HCT116 (cell line): ENCODE data around the gene OTUB2. TPM values are rescaled to one million over a fixed set of nuclear protein-coding genes. Genes with fewer than 3 reads are reported as not detected.

Source experiments
- ATAC-seq: fragments of 200-7000 bp; cut with Tn5 transposase; 2 replicates; pipeline ENCODE4 v1.9.1; 2020; ENCODE audit warnings: mild to moderate bottlenecking, moderate library complexity
- BruUV-seq: library from RNA; stranded (reverse); fragments of 400-500 nt; replicated peaks from 2 replicates; lab custom pipeline; 2021; lab: Mats Ljungman, UMichigan
- CTCF ChIA-PET: fragments of 300-600 bp; sonication (Branson Sonifier 250); formaldehyde crosslinking; loops from one replicate; lab custom pipeline; 2021; ENCODE audit warnings: antibody characterized with exemption; lab: Charles Lee
- POLR2A ChIA-PET: fragments of 300-600, 350-600 bp; sonication (Branson Sonifier 250); formaldehyde crosslinking; loops from one replicate; lab custom pipeline; 2021; ENCODE audit warnings: antibody characterized with exemption; lab: Charles Lee
- RAD21 ChIA-PET, 2 experiments: fragments of 300-600 bp; sonication (Branson Sonifier 250); formaldehyde crosslinking; loops; one replicate each; lab custom pipeline; 2023; ENCODE audit warnings: low total read pairs in 2 of 2; ENCODE audit not compliant: uncharacterized antibody in 2 of 2, unreplicated experiment in 2 of 2, low non-redundant PET in 1 of 2; lab: Charles Lee
- DNase-seq: peaks from one replicate; pipeline ENCODE4 v3.0.0-alpha.2; 2010; ENCODE audit warnings: low read depth, low spot score
- H2AFZ ChIP-seq: fragments of 200-600 bp; shearing (Covaris generic), sonication (generic); 2 replicates; pipeline ENCODE4 v1.6.1; 2017; ENCODE audit warnings: low read depth, mixed run types, mixed read lengths, antibody characterized with exemption, low read length; ENCODE audit not compliant: poor library complexity, severe bottlenecking
- H3K27ac ChIP-seq: 2 replicates; pipeline ENCODE4 v1.5.1; 2012; ENCODE audit warnings: low read depth, low read length
- H3K27me3 ChIP-seq: fragments of 200-600 bp; sonication (generic); 2 replicates; pipeline ENCODE4 v1.6.1; 2016; ENCODE audit warnings: mixed run types, low read length, mixed read lengths; ENCODE audit not compliant: insufficient read depth
- H3K36me3 ChIP-seq, 2 experiments: fragments of 200-500 bp in 1 of 2; fragments of 200-600 bp in 1 of 2; sonication (Bioruptor generic) in 1 of 2; sonication (generic) in 1 of 2; 2 replicates each; pipeline versions ENCODE4 v1.5.1 to v1.6.1; 2014 to 2016; ENCODE audit warnings: low read length in 2 of 2, inconsistent platforms in 1 of 2, mixed read lengths in 1 of 2, mixed run types in 1 of 2; ENCODE audit not compliant: insufficient read depth in 2 of 2, control insufficient read depth in 1 of 2
- H3K4me1 ChIP-seq, 2 experiments: fragments of 200-600 bp in 1 of 2; sonication (generic) in 1 of 2; 2 replicates each; pipeline versions ENCODE4 v1.5.1 to v1.6.1; 2012 to 2017; ENCODE audit warnings: low read length in 2 of 2, inconsistent platforms in 1 of 2, mild to moderate bottlenecking in 1 of 2, mixed read lengths in 1 of 2, mixed run types in 1 of 2, moderate library complexity in 1 of 2; ENCODE audit not compliant: insufficient read depth in 2 of 2, control insufficient read depth in 1 of 2
- H3K4me2 ChIP-seq: fragments of 200-600 bp; sonication (generic); 2 replicates; pipeline ENCODE4 v1.6.1; 2017; ENCODE audit warnings: mixed run types, low read length, mixed read lengths
- H3K4me3 ChIP-seq, 2 experiments: fragments of 200-600 bp in 1 of 2; sonication (generic) in 1 of 2; replicated peaks in 1 of 2; 2 replicates each; pipeline ENCODE4 v1.5.1; 2011 to 2016; ENCODE audit warnings: low read length in 2 of 2, control low read depth in 1 of 2, low read depth in 1 of 2, mild to moderate bottlenecking in 1 of 2, mixed read lengths in 1 of 2, mixed run types in 1 of 2
- H3K79me2 ChIP-seq: fragments of 200-600 bp; sonication (generic); 2 replicates; pipeline ENCODE4 v1.6.1; 2017; ENCODE audit warnings: mild to moderate bottlenecking, mixed run types, low read length, moderate library complexity, mixed read lengths; ENCODE audit not compliant: insufficient read depth
- H3K9ac ChIP-seq: fragments of 200-600 bp; sonication (generic); 2 replicates; pipeline ENCODE4 v1.6.1; 2016; ENCODE audit warnings: low read length, mixed read lengths
- H3K9me2 ChIP-seq: fragments of 200-600 bp; sonication (generic), shearing (Covaris generic); 2 replicates; pipeline ENCODE4 v1.6.1; 2017; ENCODE audit warnings: mixed run types, mild to moderate bottlenecking, moderate library complexity; ENCODE audit not compliant: insufficient read depth
- H3K9me3 ChIP-seq, 2 experiments: fragments of 200-500 bp in 1 of 2; fragments of 200-600 bp in 1 of 2; sonication (Bioruptor generic) in 1 of 2; sonication (generic) in 1 of 2; 2 replicates each; pipeline ENCODE4 v1.6.1; 2014 to 2017; ENCODE audit warnings: low read length in 2 of 2, mixed read lengths in 2 of 2, inconsistent platforms in 1 of 2, low read depth in 1 of 2, mild to moderate bottlenecking in 1 of 2, mixed run types in 1 of 2, moderate library complexity in 1 of 2; ENCODE audit not compliant: control insufficient read depth in 1 of 2, insufficient read depth in 1 of 2
- H4K20me1 ChIP-seq: fragments of 200-600 bp; sonication (generic), shearing (Covaris generic); 2 replicates; pipeline ENCODE4 v1.6.1; 2017; ENCODE audit warnings: mixed run types, mild to moderate bottlenecking, moderate library complexity; ENCODE audit not compliant: insufficient read depth
- EZH2 ChIP-seq: fragments of 200-600 bp; sonication (generic); IDR thresholded peaks from 2 replicates; pipeline ENCODE4 v1.6.1; 2017; ENCODE audit warnings: antibody characterized with exemption, mixed run types
- EZH2phosphoT487 ChIP-seq: fragments of 200-600 bp; IDR thresholded peaks from 2 replicates; pipeline ENCODE4 v1.6.1; 2018; ENCODE audit warnings: antibody characterized with exemption, borderline replicate concordance
- POLR2AphosphoS5 ChIP-seq: IDR thresholded peaks from 2 replicates; pipeline ENCODE4 v1.6.1; 2011; ENCODE audit warnings: mild to moderate bottlenecking, low read depth, low read length, moderate library complexity
- REST ChIP-seq: IDR thresholded peaks from 2 replicates; pipeline ENCODE4 v1.6.1; 2012; ENCODE audit warnings: low read depth
- SIN3A ChIP-seq: IDR thresholded peaks from 2 replicates; pipeline ENCODE4 v1.6.1; 2012; ENCODE audit warnings: low read depth
- TCF7L2 ChIP-seq: IDR thresholded peaks from 2 replicates; pipeline ENCODE4 v1.7.0; 2011; ENCODE audit warnings: borderline replicate concordance, inconsistent platforms; ENCODE audit not compliant: insufficient read depth, insufficient read length; ENCODE audit errors: extremely low read depth
- YY1 ChIP-seq: IDR thresholded peaks from 2 replicates; pipeline ENCODE4 v1.6.1; 2011; ENCODE audit warnings: low read length, low read depth, moderate library complexity, mild to moderate bottlenecking; ENCODE audit not compliant: insufficient replicate concordance; ENCODE audit errors: extremely low read depth
- intact Hi-C: fragments of 100-400 bp; cut with micrococcal nuclease; formaldehyde crosslinking; loops from 2 replicates; pipeline ENCODE4 v1.10.0; 2022
- total RNA-seq: library from RNA; stranded (reverse); gene quantifications from one replicate; pipeline ENCODE4 v1.2.1, GENCODE V29; 2021; ENCODE audit not compliant: unreplicated experiment
- TF ChIP-seq, protein P1 (sequence below): IDR thresholded peaks from 2 replicates; pipeline ENCODE4 v1.6.1; 2012

OTUB2 gene
- total RNA-seq, 1 experiment from 2014 or later, result 6.6 TPM

- ATAC-seq, result no peak
- intact Hi-C loops, result no loop called here
Observed at GRCh38 chr14:94045563-94046345, 19.6 kb downstream of the OTUB2 start.

More at GRCh38 chr14:94045563-94046345, 19.6 kb downstream of the OTUB2 start:
- ChIA-PET POLR2A (no interaction called here), CTCF (no interaction called here), RAD21 (no interaction called here)
- Histone ChIP-seq H3K9ac (no peak overlapping the region), H3K9me2 (no peaks in the 10 kb centered on the region), H3K9me3 (no peaks in the 10 kb centered on the region), H4K20me1 (no peaks in the 10 kb centered on the region), H3K27ac (no peak overlapping the region), H3K4me1 (no peaks in the 10 kb centered on the region), H3K4me3 (no peak overlapping the region), H3K79me2 (no peaks in the 10 kb centered on the region; the same call in 1 of the 2 replicates), H3K27me3 (no peaks in the 10 kb centered on the region), H3K36me3 (peaks cover 22 to 30% of the 10 kb centered on the region in 2 experiments; a peak in 3 of 4 replicates), H2AFZ (no peak overlapping the region), H3K4me2 (no peak overlapping the region)
- DNase-seq, result no peak
- no peak for TF ChIP-seq SIN3A
- TF ChIP-seq EZH2, result no peak
- TF ChIP-seq REST, result no peak
- TF ChIP-seq TCF7L2, result no peak
- TF ChIP-seq EZH2phosphoT487, result no peak
- TF ChIP-seq, protein P1, sequence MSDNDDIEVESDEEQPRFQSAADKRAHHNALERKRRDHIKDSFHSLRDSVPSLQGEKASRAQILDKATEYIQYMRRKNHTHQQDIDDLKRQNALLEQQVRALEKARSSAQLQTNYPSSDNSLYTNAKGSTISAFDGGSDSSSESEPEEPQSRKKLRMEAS, result no peak
- no peak for TF ChIP-seq POLR2AphosphoS5
- no peak for TF ChIP-seq YY1
- no TSS peak for BruUV-seq
